Small intestine (tissue), 7 donors: ENCODE measurements around the gene BTBD16. TPM values are rescaled to one million over a fixed set of nuclear protein-coding genes. Genes with fewer than 3 reads are reported as not detected.

Source experiments
- DNase-seq, 2 donors: peaks; one replicate each; pipeline versions ENCODE4 v3.0.0 to v3.0.0-alpha.2; 2013
- FAIRE-seq: peaks from 2 replicates; lab custom pipeline; 2012; peaks lifted over from hg19 to GRCh38; lab: Jason Lieb, UNC
- H3K27ac ChIP-seq, 3 donors: one replicate each; pipeline ENCODE4 v1.5.1; 2013; ENCODE audit warnings: low read length in 2 of 3, mild to moderate bottlenecking in 2 of 3, control low read depth in 1 of 3, inconsistent platforms in 1 of 3, low read depth in 1 of 3, moderate library complexity in 1 of 3
- H3K27me3 ChIP-seq, 3 donors: one replicate each; pipeline ENCODE4 v1.6.1; 2013; ENCODE audit warnings: low read length in 3 of 3, inconsistent platforms in 1 of 3; ENCODE audit not compliant: control insufficient read depth in 3 of 3, insufficient read depth in 3 of 3
- H3K36me3 ChIP-seq, 3 donors: one replicate each; pipeline ENCODE4 v1.6.1; 2013; ENCODE audit warnings: low read length in 3 of 3, inconsistent platforms in 1 of 3, low read depth in 1 of 3, mild to moderate bottlenecking in 1 of 3, moderate library complexity in 1 of 3; ENCODE audit not compliant: control insufficient read depth in 3 of 3, insufficient read depth in 2 of 3
- H3K4me1 ChIP-seq, 3 donors: one replicate each; pipeline ENCODE4 v1.6.1; 2013; ENCODE audit warnings: low read length in 2 of 3, inconsistent platforms in 1 of 3, low read depth in 1 of 3, mild to moderate bottlenecking in 1 of 3, moderate library complexity in 1 of 3; ENCODE audit not compliant: control insufficient read depth in 3 of 3, insufficient read depth in 2 of 3
- H3K4me3 ChIP-seq, 3 donors: one replicate each; pipeline ENCODE4 v1.5.1; 2013; ENCODE audit warnings: low read length in 3 of 3, control low read depth in 1 of 3, inconsistent platforms in 1 of 3, low read depth in 1 of 3, mild to moderate bottlenecking in 1 of 3, moderate library complexity in 1 of 3
- H3K9me3 ChIP-seq, 2 donors: one replicate each; pipeline ENCODE4 v1.6.1; 2013; ENCODE audit warnings: low read depth in 1 of 2, low read length in 1 of 2; ENCODE audit not compliant: control insufficient read depth in 2 of 2, insufficient read depth in 1 of 2
- WGBS, 3 donors: extraction: QIAGEN DNeasy Blood & Tissue Kit; methylation state at CpG; one replicate each; pipeline ENCODE4 v1.1.7; 2013; 5-methylcytosine and 5-hydroxymethylcytosine counted together
- polyA plus RNA-seq, 4 donors: library from polyadenylated mRNA; stranded (reverse) in 3 of 4; unstranded in 1 of 4; fragments of 200-250 nt in 3 of 4; fragments of 120-200 nt in 1 of 4; gene quantifications; one replicate each; pipeline versions ENCODE4 v1.2.1 to v1.2.3, GENCODE V29; 2013
- donor health status: healthy with polysubstance abuse.
- donor health status: control.
- donor health status: control.
- donor health status: Bipolar disorder and iron deficiency.
- donor health status: healthy.

Gene BTBD16
- polyA plus RNA-seq, 4 donors: 0.18 to 0.92 TPM; not detected in 2

DNA sequence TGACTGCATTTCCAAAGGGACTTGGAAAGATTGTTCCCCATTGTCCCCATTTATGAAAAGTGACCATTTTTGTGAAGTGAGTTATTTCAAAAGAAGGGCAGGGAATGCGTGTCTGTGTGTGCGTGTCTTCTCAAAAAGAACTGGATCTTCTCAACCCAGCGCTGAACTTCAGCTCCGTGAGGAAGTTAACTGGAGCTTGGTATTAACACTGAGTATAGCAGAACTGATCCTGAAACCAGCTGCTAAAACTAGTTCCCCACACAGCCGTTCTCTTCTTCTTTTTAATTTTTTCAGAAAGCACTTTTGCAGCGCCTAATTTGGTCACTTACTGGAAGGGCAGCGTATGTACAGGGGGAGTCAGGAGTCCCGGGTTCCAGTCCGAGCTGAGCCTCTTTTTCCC is 57.6 kb downstream of the BTBD16 start:
- Histone ChIP-seq H3K9me3 (no peaks in the 10 kb centered on the region), H3K36me3 (no peaks in the 10 kb centered on the region), H3K27ac (no peak overlapping the region), H3K4me3 (no peak overlapping the region), H3K27me3 (peaks cover 0 to 3% (median 0%) of the 10 kb centered on the region in 3 donors), H3K4me1 (peaks cover 0 to 9% (median 0%) of the 10 kb centered on the region in 3 donors)
- WGBS, 3 donors: 65 to 84% (median 74%) methylated on average over 9 of the region's 9 CpGs
- FAIRE-seq (no peak), DNase-seq (no peak)

DNA sequence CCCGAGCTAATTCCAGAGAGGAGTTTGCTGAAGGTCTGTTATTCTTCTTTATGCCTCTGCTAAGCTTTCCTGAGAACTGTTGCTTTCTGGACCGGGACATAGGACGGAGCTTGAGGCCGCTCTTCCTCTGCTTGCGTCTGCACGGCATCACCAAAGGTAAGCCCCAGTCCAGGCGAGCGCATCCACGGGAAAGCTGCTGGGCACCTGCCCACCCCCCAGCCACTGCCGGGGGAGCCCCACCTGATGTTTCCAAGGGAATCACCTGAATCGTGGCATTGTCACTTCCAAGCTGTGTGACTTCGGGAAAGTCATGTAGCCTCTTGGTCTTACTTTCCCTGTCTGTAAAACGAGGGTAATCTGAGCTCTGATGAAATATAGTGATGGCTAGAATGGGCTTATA is 58.3 kb downstream of the BTBD16 start:
- no peak for DNase-seq
- 83 to 88% (median 87%) methylated on average over 13 of the region's 13 CpGs for WGBS, 3 donors

DNA sequence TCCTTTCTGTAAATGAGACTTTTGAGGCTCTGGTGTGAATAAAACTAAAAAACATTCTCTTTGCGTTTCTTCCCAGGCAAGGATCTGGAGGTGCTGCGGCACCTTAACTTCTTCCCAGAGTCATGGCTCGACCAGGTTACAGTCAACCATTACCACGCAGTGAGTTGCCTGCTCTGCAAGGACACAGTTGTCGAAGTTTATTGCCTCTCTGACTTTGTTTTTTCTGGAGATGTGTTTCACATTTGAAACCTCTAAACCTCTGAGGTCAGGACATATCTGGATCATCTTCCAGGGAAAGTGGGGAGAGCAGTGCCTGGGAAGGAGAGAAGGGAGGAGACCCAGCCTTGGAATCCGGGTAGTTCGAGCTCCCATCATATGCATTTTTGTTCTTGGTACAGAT is 60.0 kb downstream of the BTBD16 start:
- no peak for DNase-seq
- Histone ChIP-seq H3K27me3 (no peaks in the 10 kb centered on the region), H3K4me3 (no peak overlapping the region), H3K9me3 (no peaks in the 10 kb centered on the region), H3K27ac (no peak overlapping the region), H3K4me1 (peaks cover 0 to 9% (median 0%) of the 10 kb centered on the region in 3 donors), H3K36me3 (no peaks in the 10 kb centered on the region)
- no peak for FAIRE-seq
- 36 to 71% (median 50%) methylated on average over 7 of the region's 7 CpGs for WGBS, 3 donors

More for the DNA sequence above, 58.3 kb downstream of the BTBD16 start:
- no peaks in the 10 kb centered on the region for H3K27me3 ChIP-seq
- H3K4me3 ChIP-seq: no peak overlapping the region
- H3K4me1 ChIP-seq: peaks cover 0 to 9% (median 0%) of the 10 kb centered on the region in 3 donors
- no peaks in the 10 kb centered on the region for H3K36me3 ChIP-seq
- H3K27ac ChIP-seq: no peak overlapping the region
- FAIRE-seq: no peak
- no peaks in the 10 kb centered on the region for H3K9me3 ChIP-seq

DNA sequence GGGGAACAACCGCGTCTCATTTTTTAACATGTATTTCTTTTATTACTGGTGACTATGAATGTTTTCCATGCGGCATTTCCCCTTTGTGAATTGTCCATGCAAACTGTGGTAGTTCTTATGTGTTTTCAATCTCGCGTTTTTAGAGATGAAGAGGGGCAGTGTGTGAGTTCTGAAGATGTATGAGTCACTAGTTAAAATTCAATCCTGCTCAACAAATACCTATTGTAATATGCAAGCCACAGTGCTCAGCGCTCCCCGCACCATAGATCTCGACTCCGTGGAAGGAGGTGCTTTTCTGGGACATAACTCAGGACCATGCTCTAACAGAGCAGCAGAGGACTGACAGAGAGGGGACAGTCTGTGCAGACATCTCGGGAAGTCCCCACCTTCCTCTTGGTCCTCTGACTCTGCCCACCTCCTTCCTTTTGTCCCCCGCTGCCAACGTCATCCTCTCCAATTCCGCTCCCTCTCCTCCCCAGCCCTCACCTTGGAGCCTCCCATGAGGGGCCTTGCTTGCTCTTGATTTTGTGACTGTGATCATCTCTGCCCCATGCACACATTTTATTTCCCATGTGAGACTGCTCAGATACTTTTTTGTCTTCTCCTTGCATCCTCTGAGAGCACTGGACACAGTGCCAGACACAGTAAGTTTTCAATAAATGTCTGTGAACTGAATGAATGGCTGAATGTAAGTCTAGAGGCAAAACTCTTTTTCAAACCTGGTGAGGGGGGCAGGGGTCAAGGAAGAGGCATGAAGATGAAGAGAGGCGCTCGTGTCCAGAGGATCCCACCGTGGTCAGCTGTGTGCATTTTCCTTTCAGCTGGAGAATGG is 60.7 kb downstream of the BTBD16 start:
- H3K27ac ChIP-seq: no peak overlapping the region
- no peak for FAIRE-seq
- peaks cover 0 to 9% (median 0%) of the 10 kb centered on the region in 3 donors for H3K4me1 ChIP-seq
- H3K4me3 ChIP-seq: no peak overlapping the region
- no peaks in the 10 kb centered on the region for H3K36me3 ChIP-seq
- no peaks in the 10 kb centered on the region for H3K9me3 ChIP-seq
- WGBS, 3 donors: 32 to 62% (median 44%) methylated on average over 16 of the region's 16 CpGs
- H3K27me3 ChIP-seq: no peaks in the 10 kb centered on the region
- no peak for DNase-seq

DNA sequence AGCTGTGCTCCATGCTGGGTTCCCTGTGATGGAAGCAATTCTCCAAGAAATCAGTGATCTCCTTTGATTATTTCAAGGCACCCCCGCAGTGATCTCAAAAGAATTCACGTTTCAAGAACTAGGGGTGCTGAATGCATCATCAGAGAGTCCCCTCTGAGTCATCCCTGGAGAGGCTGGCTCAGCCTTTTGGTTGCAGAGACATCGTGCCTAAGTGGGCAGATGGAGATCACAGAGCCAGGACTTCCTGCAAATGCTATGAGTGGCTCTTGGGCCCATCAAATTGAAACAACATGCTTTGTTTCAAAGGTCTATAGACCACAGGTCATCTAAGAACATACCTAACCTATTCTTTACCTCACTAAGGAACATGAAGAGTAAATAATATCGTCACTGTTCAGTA is 61.9 kb downstream of the BTBD16 start:
- H3K27me3 ChIP-seq: no peaks in the 10 kb centered on the region
- 49 to 70% (median 53%) methylated on average over 4 of the region's 4 CpGs for WGBS, 3 donors
- no peak overlapping the region for H3K27ac ChIP-seq
- no peak overlapping the region for H3K4me3 ChIP-seq
- no peaks in the 10 kb centered on the region for H3K9me3 ChIP-seq
- H3K36me3 ChIP-seq: no peaks in the 10 kb centered on the region
- FAIRE-seq (no peak), DNase-seq (no peak)
- peaks cover 0 to 9% (median 0%) of the 10 kb centered on the region in 3 donors for H3K4me1 ChIP-seq

DNA sequence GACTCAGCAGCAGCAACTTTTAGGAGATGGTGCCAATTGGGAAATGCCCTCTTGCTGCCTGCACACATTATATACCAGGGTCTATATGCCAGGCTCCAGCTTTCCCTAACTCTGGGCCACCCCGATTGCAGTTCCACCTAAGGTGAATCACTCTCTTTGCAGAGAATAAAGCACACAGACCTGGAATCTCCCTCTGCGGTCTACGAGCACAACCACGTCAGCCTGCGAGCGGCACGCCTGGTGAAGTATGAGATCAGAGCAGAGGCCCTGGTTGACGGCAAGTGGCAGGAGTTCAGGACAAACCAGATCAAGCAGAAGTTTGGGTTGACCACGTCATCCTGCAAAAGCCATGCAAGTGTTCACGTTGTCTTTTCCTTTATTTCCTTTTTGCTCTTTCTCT is 65.2 kb downstream of the BTBD16 start:
- no peaks in the 10 kb centered on the region for H3K36me3 ChIP-seq
- H3K27ac ChIP-seq: no peak overlapping the region
- no peaks in the 10 kb centered on the region for H3K9me3 ChIP-seq
- H3K4me1 ChIP-seq: peaks cover 0 to 8% (median 0%) of the 10 kb centered on the region in 3 donors
- FAIRE-seq (no peak), DNase-seq (no peak)
- no peak overlapping the region for H3K4me3 ChIP-seq
- 88 to 91% (median 90%) methylated on average over 10 of the region's 10 CpGs for WGBS, 3 donors
- H3K27me3 ChIP-seq: no peaks in the 10 kb centered on the region

DNA sequence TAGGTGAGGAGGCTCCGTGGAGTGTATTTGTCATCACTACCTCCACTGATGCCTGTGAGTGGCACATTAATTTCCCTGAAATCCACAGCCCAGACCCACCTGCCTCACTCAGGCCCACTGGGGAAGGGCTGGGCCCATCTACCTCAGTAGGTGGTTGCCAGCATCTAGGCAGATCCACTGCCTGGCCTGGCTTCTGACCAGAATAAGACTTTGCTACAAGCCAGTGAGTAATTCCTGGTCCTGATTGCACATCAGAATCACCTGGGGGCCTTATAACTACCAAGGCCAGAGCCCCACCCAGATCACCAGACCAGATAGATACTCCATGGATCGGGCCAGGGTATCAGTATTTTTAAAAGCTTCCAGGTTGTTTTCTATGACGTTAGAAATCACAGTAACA is 65.9 kb downstream of the BTBD16 start:
- Histone ChIP-seq H3K4me1 (peaks cover 0 to 8% (median 0%) of the 10 kb centered on the region in 3 donors), H3K27ac (no peak overlapping the region), H3K9me3 (no peaks in the 10 kb centered on the region), H3K4me3 (no peak overlapping the region), H3K27me3 (no peaks in the 10 kb centered on the region), H3K36me3 (no peaks in the 10 kb centered on the region)
- DNase-seq: no peak
- FAIRE-seq: no peak
- 75 to 79% (median 78%) methylated on average over 3 of the region's 3 CpGs for WGBS, 3 donors

DNA sequence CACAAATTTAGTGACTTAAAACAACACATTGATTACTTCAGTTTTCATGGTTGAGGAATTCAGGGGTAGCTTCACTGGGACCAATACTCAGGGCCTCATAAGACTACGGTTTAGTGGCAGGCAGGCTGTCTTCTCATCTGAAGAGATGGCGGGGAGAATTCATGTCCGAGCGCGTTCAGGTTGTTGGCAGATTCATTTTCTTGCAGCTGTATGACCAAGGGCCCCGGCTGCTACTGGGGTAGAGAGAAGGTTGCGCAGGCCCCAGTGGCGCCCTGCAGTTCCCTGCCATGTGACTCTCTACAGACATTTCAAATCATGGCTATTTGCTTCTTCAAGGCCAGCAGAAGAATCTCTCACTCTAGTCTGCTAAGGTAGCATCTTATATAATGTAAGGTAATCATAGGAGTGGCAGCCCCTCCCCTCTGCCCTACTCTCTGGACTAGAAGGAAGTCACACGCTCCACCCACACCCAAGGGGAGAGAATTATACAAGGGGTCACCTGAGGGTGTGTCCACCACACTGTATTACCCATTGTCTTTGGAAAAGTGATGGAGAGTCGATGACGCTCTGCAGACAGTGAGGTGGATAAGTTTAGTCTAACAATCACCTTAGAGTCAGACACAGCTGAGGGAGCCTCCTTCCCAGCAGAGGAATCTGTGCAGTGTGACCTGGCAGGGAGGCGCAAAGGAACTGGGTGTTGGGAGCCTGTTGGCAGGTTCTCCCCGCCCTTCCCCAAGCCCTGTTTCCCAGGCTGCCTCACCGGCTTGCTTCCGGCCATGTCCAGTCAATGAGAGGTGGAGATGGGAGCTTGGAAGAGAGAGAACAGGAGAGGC is 67.7 kb downstream of the BTBD16 start:
- FAIRE-seq (no peak), DNase-seq (peak; percentile 49 to 53)
- Histone ChIP-seq H3K4me3 (no peak overlapping the region), H3K9me3 (no peaks in the 10 kb centered on the region), H3K27me3 (no peaks in the 10 kb centered on the region), H3K36me3 (no peaks in the 10 kb centered on the region), H3K27ac (no peak overlapping the region), H3K4me1 (peaks cover 0 to 5% (median 0%) of the 10 kb centered on the region in 3 donors)
- WGBS, 3 donors: 69 to 80% (median 78%) methylated on average over 15 of the region's 15 CpGs
